Caco-2 (cell line): Measurements from ENCODE around the gene PRRT1. TPM values are rescaled to one million over a fixed set of nuclear protein-coding genes. Genes with fewer than 3 reads are reported as not detected.
A peak's percentile ranks its signal among the peaks of the same experiment; 100 is the strongest.

Experiments
- BruUV-seq: library from RNA; stranded (reverse); fragments of 400-500 nt; replicated peaks from 2 replicates; lab custom pipeline; 2021; lab: Mats Ljungman, UMichigan
- CTCF ChIA-PET: fragments of 300-600 bp; sonication (Branson Sonifier 250); formaldehyde crosslinking; loops from one replicate; lab custom pipeline; 2022; ENCODE audit warnings: antibody characterized with exemption; lab: Charles Lee
- POLR2A ChIA-PET: fragments of 300-600 bp; sonication (Branson Sonifier 250); formaldehyde crosslinking; loops from one replicate; lab custom pipeline; 2022; ENCODE audit warnings: antibody characterized with exemption; lab: Charles Lee
- DNase-seq, 2 experiments: peaks; one replicate each; pipeline versions ENCODE4 v3.0.0 to v3.0.0-alpha.2; 2020 to 2022
- H3K27me3 ChIP-seq: replicated peaks from 2 replicates; pipeline ENCODE4 v1.6.0; 2011; ENCODE audit warnings: low read length; ENCODE audit not compliant: control insufficient read depth, insufficient read depth
- H3K36me3 ChIP-seq: 2 replicates; pipeline ENCODE4 v1.5.1; 2011; ENCODE audit warnings: low read length; ENCODE audit not compliant: control insufficient read depth, insufficient read depth
- H3K4me1 ChIP-seq: fragments of 250-450 bp; sonication (Bioruptor Pico); 2 replicates; pipeline ENCODE4 v1.5.1; 2020; ENCODE audit warnings: mild to moderate bottlenecking
- H3K4me3 ChIP-seq: 2 replicates; pipeline ENCODE4 v1.5.1; 2011; ENCODE audit warnings: low read depth, mild to moderate bottlenecking, control low read depth, low read length
- H3K9me3 ChIP-seq: fragments of 250-450 bp; sonication (Bioruptor Pico); 2 replicates; pipeline ENCODE4 v1.5.1; 2020; ENCODE audit warnings: mild to moderate bottlenecking, moderate library complexity
- H3K27ac Mint-ChIP-seq: one replicate; pipeline ENCODE4 v1.8.0; 2022; ENCODE audit warnings: mixed read lengths; ENCODE audit not compliant: unreplicated experiment
- H3K27me3 Mint-ChIP-seq: one replicate; pipeline ENCODE4 v1.8.0; 2022; ENCODE audit warnings: mixed read lengths; ENCODE audit not compliant: insufficient read depth, unreplicated experiment
- H3K36me3 Mint-ChIP-seq: one replicate; pipeline ENCODE4 v1.8.0; 2022; ENCODE audit warnings: mild to moderate bottlenecking, mixed read lengths; ENCODE audit not compliant: insufficient read depth, unreplicated experiment
- H3K4me1 Mint-ChIP-seq: one replicate; pipeline ENCODE4 v1.8.0; 2022; ENCODE audit warnings: low read depth, mixed read lengths; ENCODE audit not compliant: unreplicated experiment
- H3K4me3 Mint-ChIP-seq: one replicate; pipeline ENCODE4 v1.8.0; 2022; ENCODE audit warnings: mild to moderate bottlenecking, moderate library complexity, mixed read lengths; ENCODE audit not compliant: unreplicated experiment
- H3K9me3 Mint-ChIP-seq: one replicate; pipeline ENCODE4 v1.8.0; 2022; ENCODE audit warnings: mixed read lengths; ENCODE audit not compliant: unreplicated experiment
- CTCF ChIP-seq, 2 experiments: fragments of 200-600 bp in 1 of 2; IDR thresholded peaks; 1 replicate in 1 of 2; 2 replicates in 1 of 2; pipeline versions ENCODE4 v1.5.1 to v1.8.0; 2011 to 2022; ENCODE audit warnings: antibody characterized with exemption in 1 of 2, control low read depth in 1 of 2, inconsistent platforms in 1 of 2, low read depth in 1 of 2, low read length in 1 of 2, mild to moderate bottlenecking in 1 of 2, moderate library complexity in 1 of 2; ENCODE audit not compliant: insufficient read depth in 1 of 2, severe bottlenecking in 1 of 2, unreplicated experiment in 1 of 2
- intact Hi-C: fragments of 100-400 bp; cut with micrococcal nuclease; formaldehyde crosslinking; loops from one replicate; pipeline ENCODE4 v1.10.0; 2022; ENCODE audit not compliant: unreplicated experiment
- total RNA-seq: library from RNA; stranded (reverse); gene quantifications from 2 replicates; pipeline ENCODE4 v1.2.3, GENCODE V29; 2022

Gene PRRT1
- total RNA-seq, 1 experiment from 2014 or later = 2.0 TPM

DNA sequence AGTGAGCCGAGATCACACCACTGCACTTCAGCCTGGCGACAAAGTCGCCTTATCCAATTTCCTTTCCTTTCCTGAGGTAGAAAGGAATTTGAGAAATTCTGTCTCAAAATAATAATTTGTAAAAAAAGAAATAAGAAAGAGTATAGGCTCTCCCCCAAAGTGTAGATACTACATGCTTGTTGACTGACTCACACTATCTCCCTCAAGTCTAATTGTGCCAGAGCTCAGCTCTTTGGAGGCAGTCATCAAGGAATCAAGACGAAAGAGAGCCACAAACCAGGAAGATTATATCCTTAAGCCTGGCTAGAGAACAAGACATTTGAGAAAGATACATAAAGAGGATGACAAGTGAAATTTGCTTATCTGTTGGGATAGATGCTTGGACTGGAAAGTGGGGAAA is 18.0 kb downstream of the PRRT1 start:
- Histone ChIP-seq H3K4me1 (peaks cover 5% of the 10 kb centered on the region; the same call in 1 of the 2 replicates), H3K27me3 (no peaks in the 10 kb centered on the region), H3K36me3 (no peaks in the 10 kb centered on the region), H3K4me3 (no peak overlapping the region), H3K9me3 (no peaks in the 10 kb centered on the region)
- Mint-ChIP-seq H3K9me3 (no peaks in the 10 kb centered on the region), H3K27me3 (no peaks in the 10 kb centered on the region), H3K36me3 (peaks cover 10% of the 10 kb centered on the region), H3K27ac (no peak overlapping the region), H3K4me3 (no peak overlapping the region), H3K4me1 (peaks cover 18% of the 10 kb centered on the region)
- DNase-seq = no peak
- ChIA-PET CTCF (no interaction called here), POLR2A (no interaction called here)
- no peak for TF ChIP-seq CTCF (IDR thresholded peaks at IDR 0.05; ENCODE audit: insufficient read depth in 1 of 2, low read depth in 1 of 2, low read length in 1 of 2, severe bottlenecking in 1 of 2, unreplicated experiment in 1 of 2)
- intact Hi-C loops = no loop called here
- BruUV-seq = no TSS peak

DNA sequence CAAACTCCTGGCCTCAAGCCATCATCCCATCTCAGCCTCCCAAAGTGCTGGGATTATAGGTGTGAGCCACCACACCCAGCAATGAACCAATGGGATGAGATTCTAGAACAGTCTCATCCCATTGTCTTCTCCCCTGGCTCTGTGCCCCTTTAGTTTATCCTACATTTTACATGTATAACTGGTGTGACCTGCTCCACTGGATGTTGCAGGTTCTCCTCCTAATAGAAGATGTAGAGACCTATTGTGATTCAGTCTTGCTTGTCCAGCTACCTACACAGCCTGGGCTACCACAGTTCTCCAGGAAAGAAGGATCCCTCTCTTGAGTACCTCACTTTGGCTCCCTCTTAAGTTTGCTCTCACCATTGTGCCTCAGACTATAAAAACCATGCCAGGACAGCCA is 19.6 kb downstream of the PRRT1 start:
- Mint-ChIP-seq H3K27ac (no peak overlapping the region), H3K4me3 (peak overlapping the region; percentile 44), H3K9me3 (no peaks in the 10 kb centered on the region), H3K27me3 (no peaks in the 10 kb centered on the region), H3K36me3 (peaks cover 17% of the 10 kb centered on the region), H3K4me1 (peaks cover 14% of the 10 kb centered on the region)
- ChIA-PET POLR2A (interaction anchor here (1.0 kb wide), 1 partner anchor 12 kb away, joined by 3 read pairs; no protein-coding TSS in a partner anchor), CTCF (no interaction called here)
- H3K27me3 ChIP-seq = no peaks in the 10 kb centered on the region
- intact Hi-C loops = no loop called here
- DNase-seq = no peak
- no TSS peak for BruUV-seq
- H3K4me1 ChIP-seq = peaks cover 13% of the 10 kb centered on the region
- H3K36me3 ChIP-seq = no peaks in the 10 kb centered on the region
- H3K4me3 ChIP-seq = no peak overlapping the region
- H3K9me3 ChIP-seq = no peaks in the 10 kb centered on the region
- TF ChIP-seq CTCF (IDR thresholded peaks at IDR 0.05; ENCODE audit: insufficient read depth in 1 of 2, low read depth in 1 of 2, low read length in 1 of 2, severe bottlenecking in 1 of 2, unreplicated experiment in 1 of 2) = no peak

GRCh38 chr6:32131439-32131948 is 20.2 kb downstream of the PRRT1 start:
- Histone ChIP-seq H3K4me1 (peaks cover 17% of the 10 kb centered on the region), H3K36me3 (no peaks in the 10 kb centered on the region), H3K27me3 (no peaks in the 10 kb centered on the region), H3K4me3 (no peak overlapping the region), H3K9me3 (no peaks in the 10 kb centered on the region)
- intact Hi-C loops = loop anchor here (2.0 kb wide), 1 partner anchor 13 kb away; no protein-coding TSS in a partner anchor
- DNase-seq = no peak
- H3K9me3 Mint-ChIP-seq = no peaks in the 10 kb centered on the region
- no peak overlapping the region for H3K27ac Mint-ChIP-seq
- no peaks in the 10 kb centered on the region for H3K27me3 Mint-ChIP-seq
- no TSS peak for BruUV-seq
- H3K4me1 Mint-ChIP-seq = peaks cover 19% of the 10 kb centered on the region
- TF ChIP-seq CTCF (IDR thresholded peaks at IDR 0.05; ENCODE audit: insufficient read depth in 1 of 2, low read depth in 1 of 2, low read length in 1 of 2, severe bottlenecking in 1 of 2, unreplicated experiment in 1 of 2) = no peak
- CTCF ChIA-PET = interaction anchor here (0.7 kb wide), 1 partner anchor 853 kb away, joined by 3 read pairs; no protein-coding TSS in a partner anchor
- peak overlapping the region; percentile 44 for H3K4me3 Mint-ChIP-seq
- POLR2A ChIA-PET = interaction anchor here (1.0 kb wide), 1 partner anchor 13 kb away, joined by 3 read pairs; no protein-coding TSS in a partner anchor
- H3K36me3 Mint-ChIP-seq = peaks cover 17% of the 10 kb centered on the region
